ENCODE results near the gene RRBP1.

- TF ChIP-seq CTCF (IDR thresholded peaks at IDR 0.05) (no peak), POLR2A (IDR thresholded peaks at IDR 0.05) (no peak)
Measured at GRCh38 chr20:17659801-17660200, 22.2 kb downstream of the RRBP1 start.

All from lower leg skin (tissue), 3 donors.